HG02943 (cell line): ENCODE results near the gene MSH2.

ENCODE experiments used
- ATAC-seq: cut with Tn5 transposase; IDR thresholded peaks from one replicate; pipeline ENCODE4 v1.9.1; 2021; ENCODE audit warnings: mild to moderate bottlenecking, low read depth, moderate library complexity; ENCODE audit not compliant: unreplicated experiment

Gene MSH2

GRCh38 chr2:47528874-47529273, 125.9 kb downstream of the MSH2 start:
- no peak for ATAC-seq

DNA sequence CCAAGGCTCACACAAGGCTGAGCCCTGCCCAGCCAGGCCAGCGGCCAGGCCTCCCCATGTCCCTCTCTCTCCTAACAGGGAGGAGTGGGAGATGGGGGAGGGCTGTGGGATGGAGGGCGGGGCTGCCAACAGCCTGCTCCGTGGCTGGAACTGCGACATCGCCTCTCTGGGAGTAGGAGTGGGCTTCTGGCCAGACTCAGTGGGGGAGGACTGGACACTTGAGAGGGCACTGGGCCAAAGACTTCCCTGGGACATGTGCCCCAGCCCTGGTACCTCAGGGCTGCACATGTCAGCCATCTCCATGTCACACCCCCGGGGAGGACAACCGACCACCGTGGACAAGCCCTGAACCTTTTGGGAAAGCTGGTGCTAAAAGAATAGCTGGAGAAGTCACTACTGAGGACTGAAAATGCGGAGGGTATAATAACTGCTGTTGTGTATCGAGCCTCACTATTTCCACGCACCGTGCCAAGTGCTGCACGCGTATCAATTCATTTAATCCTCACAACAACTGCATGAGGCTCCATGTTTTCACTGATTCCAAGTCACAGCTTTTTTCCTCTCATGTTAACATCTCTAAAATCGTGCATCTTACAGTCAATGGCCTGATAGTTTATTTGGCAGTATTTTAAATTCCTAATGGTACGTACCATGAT, 127.3 kb downstream of the MSH2 start:
- ATAC-seq = no peak

GRCh38 chr2:47531378-47532042, 128.6 kb downstream of the MSH2 start:
- ATAC-seq = no peak
